ENCODE measurements around the gene PLEKHB2.

- TF ChIP-seq REST (IDR thresholded peaks at IDR 0.05; ENCODE audit: low read depth, low read length), result no peak
- TF ChIP-seq CTCF (IDR thresholded peaks at IDR 0.05), result no peak
- no peak for TF ChIP-seq EP300 (IDR thresholded peaks at IDR 0.05; ENCODE audit: borderline replicate concordance in 1 of 2, low read depth in 1 of 2, low read length in 1 of 2)
- TF ChIP-seq USF2 (IDR thresholded peaks at IDR 0.05; ENCODE audit: borderline replicate concordance, low read depth, low read length), result no peak
- no peak for TF ChIP-seq RAD21 (IDR thresholded peaks at IDR 0.05; ENCODE audit: low read length)
- no peak for TF ChIP-seq GABPA (IDR thresholded peaks at IDR 0.05; ENCODE audit: low read depth)
- no peak for TF ChIP-seq SIN3A (IDR thresholded peaks at IDR 0.05; ENCODE audit: borderline replicate concordance, low read depth, low read length)
- no peak for TF ChIP-seq ZBTB33 (IDR thresholded peaks at IDR 0.05; ENCODE audit: borderline replicate concordance, low read depth)
- no peak for TF ChIP-seq FOXM1 (IDR thresholded peaks at IDR 0.05; ENCODE audit: low read depth)
- TF ChIP-seq RFX5 (IDR thresholded peaks at IDR 0.05; ENCODE audit: low read length), result no peak
- TF ChIP-seq NRF1 (IDR thresholded peaks at IDR 0.05; ENCODE audit: low read depth, low read length), result no peak
- no peak for TF ChIP-seq MAX (IDR thresholded peaks at IDR 0.05; ENCODE audit: low read depth)
- no peak for TF ChIP-seq CHD2 (IDR thresholded peaks at IDR 0.05; ENCODE audit: low read length, partially characterized antibody)
These were observed 41.6 kb downstream of the PLEKHB2 start for GRCh38 chr2:131146749-131147148.
